Liver (tissue), 3 donors: ENCODE data around the gene PLEKHA6.

Experiments used
- EGR1 ChIP-seq, 2 donors: IDR thresholded peaks; 2 replicates each; pipeline ENCODE4 v1.6.1; 2016 to 2018; ENCODE audit warnings: antibody characterized with exemption in 2 of 2, low read depth in 2 of 2
- YY1 ChIP-seq: IDR thresholded peaks from 2 replicates; pipeline ENCODE4 v1.6.1; 2016; ENCODE audit warnings: antibody characterized with exemption, mild to moderate bottlenecking
- TF ChIP-seq, protein P1 (sequence below): fragments of 150-350 bp; IDR thresholded peaks from 2 replicates; pipeline ENCODE4 v1.5.1; 2017; ENCODE audit warnings: improper control_type of control experiment, low read depth, low read length; ENCODE audit not compliant: missing input control
- TF ChIP-seq, protein P2 (sequence below): IDR thresholded peaks from 2 replicates; pipeline ENCODE4 v1.6.1; 2016; ENCODE audit warnings: antibody characterized with exemption, mild to moderate bottlenecking
- donor health status: healthy.
- donor health status: healthy.

GRCh38 chr1:204407295-204407971 is 47.7 kb upstream of the PLEKHA6 start:
- TF ChIP-seq YY1 (no peak), EGR1 (IDR thresholded peaks at IDR 0.05; ENCODE audit: low read depth in 2 of 2) (no peak)
- TF ChIP-seq, protein P1, sequence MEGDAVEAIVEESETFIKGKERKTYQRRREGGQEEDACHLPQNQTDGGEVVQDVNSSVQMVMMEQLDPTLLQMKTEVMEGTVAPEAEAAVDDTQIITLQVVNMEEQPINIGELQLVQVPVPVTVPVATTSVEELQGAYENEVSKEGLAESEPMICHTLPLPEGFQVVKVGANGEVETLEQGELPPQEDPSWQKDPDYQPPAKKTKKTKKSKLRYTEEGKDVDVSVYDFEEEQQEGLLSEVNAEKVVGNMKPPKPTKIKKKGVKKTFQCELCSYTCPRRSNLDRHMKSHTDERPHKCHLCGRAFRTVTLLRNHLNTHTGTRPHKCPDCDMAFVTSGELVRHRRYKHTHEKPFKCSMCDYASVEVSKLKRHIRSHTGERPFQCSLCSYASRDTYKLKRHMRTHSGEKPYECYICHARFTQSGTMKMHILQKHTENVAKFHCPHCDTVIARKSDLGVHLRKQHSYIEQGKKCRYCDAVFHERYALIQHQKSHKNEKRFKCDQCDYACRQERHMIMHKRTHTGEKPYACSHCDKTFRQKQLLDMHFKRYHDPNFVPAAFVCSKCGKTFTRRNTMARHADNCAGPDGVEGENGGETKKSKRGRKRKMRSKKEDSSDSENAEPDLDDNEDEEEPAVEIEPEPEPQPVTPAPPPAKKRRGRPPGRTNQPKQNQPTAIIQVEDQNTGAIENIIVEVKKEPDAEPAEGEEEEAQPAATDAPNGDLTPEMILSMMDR, result no peak
- TF ChIP-seq, protein P2, sequence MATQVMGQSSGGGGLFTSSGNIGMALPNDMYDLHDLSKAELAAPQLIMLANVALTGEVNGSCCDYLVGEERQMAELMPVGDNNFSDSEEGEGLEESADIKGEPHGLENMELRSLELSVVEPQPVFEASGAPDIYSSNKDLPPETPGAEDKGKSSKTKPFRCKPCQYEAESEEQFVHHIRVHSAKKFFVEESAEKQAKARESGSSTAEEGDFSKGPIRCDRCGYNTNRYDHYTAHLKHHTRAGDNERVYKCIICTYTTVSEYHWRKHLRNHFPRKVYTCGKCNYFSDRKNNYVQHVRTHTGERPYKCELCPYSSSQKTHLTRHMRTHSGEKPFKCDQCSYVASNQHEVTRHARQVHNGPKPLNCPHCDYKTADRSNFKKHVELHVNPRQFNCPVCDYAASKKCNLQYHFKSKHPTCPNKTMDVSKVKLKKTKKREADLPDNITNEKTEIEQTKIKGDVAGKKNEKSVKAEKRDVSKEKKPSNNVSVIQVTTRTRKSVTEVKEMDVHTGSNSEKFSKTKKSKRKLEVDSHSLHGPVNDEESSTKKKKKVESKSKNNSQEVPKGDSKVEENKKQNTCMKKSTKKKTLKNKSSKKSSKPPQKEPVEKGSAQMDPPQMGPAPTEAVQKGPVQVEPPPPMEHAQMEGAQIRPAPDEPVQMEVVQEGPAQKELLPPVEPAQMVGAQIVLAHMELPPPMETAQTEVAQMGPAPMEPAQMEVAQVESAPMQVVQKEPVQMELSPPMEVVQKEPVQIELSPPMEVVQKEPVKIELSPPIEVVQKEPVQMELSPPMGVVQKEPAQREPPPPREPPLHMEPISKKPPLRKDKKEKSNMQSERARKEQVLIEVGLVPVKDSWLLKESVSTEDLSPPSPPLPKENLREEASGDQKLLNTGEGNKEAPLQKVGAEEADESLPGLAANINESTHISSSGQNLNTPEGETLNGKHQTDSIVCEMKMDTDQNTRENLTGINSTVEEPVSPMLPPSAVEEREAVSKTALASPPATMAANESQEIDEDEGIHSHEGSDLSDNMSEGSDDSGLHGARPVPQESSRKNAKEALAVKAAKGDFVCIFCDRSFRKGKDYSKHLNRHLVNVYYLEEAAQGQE, result no peak
